Epithelial cell of esophagus (primary cell): ENCODE results near the gene CDKAL1.

ENCODE experiments used
- DNase-seq: peaks from one replicate; pipeline ENCODE4 v3.0.0; 2010; ENCODE audit warnings: low read depth
- H3K4me3 ChIP-seq: 2 replicates; pipeline ENCODE4 v1.5.1; 2011; ENCODE audit warnings: mild to moderate bottlenecking, low read length, control low read depth
- CTCF ChIP-seq: IDR thresholded peaks from 2 replicates; pipeline ENCODE4 v1.5.1; 2011; ENCODE audit warnings: low read depth, mild to moderate bottlenecking, low read length, control low read depth, inconsistent platforms; ENCODE audit not compliant: insufficient read depth; ENCODE audit errors: missing control alignments

CDKAL1 gene

GRCh38 chr6:21264288-21265033 lies 730.2 kb downstream of the CDKAL1 start:
- no peak for TF ChIP-seq CTCF
- DNase-seq = peak; percentile 8
- H3K4me3 ChIP-seq = no peak overlapping the region

GRCh38 chr6:21265034-21265729 lies 730.9 kb downstream of the CDKAL1 start:
- H3K4me3 ChIP-seq = no peak overlapping the region
- no peak for TF ChIP-seq CTCF
- DNase-seq = peak; percentile 34

GRCh38 chr6:21265730-21266044 lies 731.4 kb downstream of the CDKAL1 start:
- no peak for TF ChIP-seq CTCF
- peak; percentile 95 for DNase-seq
- H3K4me3 ChIP-seq = no peak overlapping the region

- TF ChIP-seq CTCF = no peak
These were observed 736.5 kb downstream of the CDKAL1 start for GRCh38 chr6:21270636-21271201.

GRCh38 chr6:21271428-21272155 lies 737.3 kb downstream of the CDKAL1 start:
- no peak overlapping the region for H3K4me3 ChIP-seq
- TF ChIP-seq CTCF = no peak
- DNase-seq = no peak

More at GRCh38 chr6:21270636-21271201, 736.5 kb downstream of the CDKAL1 start:
- DNase-seq = no peak
- no peak overlapping the region for H3K4me3 ChIP-seq

GRCh38 chr6:21273451-21273850 lies 739.2 kb downstream of the CDKAL1 start:
- no peak for DNase-seq
- no peak for TF ChIP-seq CTCF
- H3K4me3 ChIP-seq = no peak overlapping the region
